HG02571 (cell line): Measurements from ENCODE around the gene LOC101059915.
A peak's percentile ranks its signal among the peaks of the same experiment; 100 is the strongest.

Source experiments
- ATAC-seq: cut with Tn5 transposase; IDR thresholded peaks from one replicate; pipeline ENCODE4 v1.9.1; 2021; ENCODE audit warnings: mild to moderate bottlenecking, moderate library complexity; ENCODE audit not compliant: unreplicated experiment

Gene LOC101059915

DNA sequence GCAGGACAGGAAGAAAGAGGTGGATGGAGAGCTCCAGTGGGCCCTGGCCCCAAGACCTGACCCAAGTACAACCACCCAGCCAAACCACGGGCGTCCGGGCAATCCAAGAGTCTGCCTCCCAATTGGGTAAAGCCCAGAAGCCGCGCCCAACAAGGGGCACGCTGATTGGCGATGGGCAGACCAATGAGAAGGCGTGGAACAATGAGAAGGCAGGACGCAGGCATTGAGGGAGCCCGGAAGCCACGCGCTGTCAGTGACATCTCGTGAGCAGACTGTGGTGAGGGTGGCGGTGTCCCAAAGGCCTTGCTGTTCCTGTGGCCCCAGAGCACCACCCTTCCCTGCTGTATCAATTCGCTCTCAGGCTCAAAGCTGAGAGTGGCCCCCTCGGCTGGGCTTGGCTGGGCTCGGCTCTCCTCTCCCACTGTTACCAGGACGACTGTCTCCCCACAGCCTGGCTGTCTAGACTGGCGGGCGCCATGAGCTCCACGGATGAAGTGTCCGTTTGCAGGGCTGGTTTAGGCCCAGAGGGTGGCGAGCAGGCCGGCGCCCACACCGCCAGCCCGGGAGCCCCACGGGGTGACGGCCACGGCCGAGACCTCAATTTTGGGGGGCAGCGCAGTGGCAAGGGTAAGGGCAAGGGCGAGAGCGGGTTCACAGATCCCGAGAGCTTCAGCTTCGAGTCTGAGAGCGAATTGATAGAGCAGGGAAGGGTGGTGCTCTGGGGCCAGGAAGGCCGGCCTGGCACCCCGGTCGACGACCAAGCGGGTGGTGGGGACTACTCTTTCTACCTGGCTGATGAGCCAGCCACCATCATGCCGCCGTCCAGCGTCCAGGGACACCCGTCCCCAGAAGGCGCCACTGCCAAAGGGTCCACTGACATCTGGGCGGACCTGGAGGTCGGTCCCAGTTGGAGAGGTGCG is at the start of gene LOC101059915:
Gene LOC101059915 (plus strand): TSS at position 219 of the 920 bp plus-strand sequence.
- no peak for ATAC-seq

DNA sequence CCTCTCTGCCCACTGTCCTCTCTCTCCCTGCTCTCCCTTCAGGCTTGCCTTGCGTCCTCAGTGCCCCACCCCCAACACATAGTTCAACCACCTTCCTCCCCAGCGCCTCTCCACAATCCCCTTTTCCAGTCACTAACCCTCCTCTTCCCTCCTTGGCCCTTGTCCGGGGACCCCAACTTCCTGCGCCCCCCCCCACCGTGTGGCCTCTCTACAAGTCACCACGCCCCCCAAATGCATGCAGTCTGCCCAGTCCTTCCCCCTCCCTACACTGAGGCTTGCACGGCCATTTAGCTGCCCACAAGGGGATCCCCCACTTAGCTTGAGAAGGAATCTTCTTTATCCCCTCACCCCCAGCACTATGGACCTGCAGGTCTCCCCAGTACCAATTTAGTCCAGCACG is 49.6 kb upstream of the LOC101059915 start:
- ATAC-seq: no peak

DNA sequence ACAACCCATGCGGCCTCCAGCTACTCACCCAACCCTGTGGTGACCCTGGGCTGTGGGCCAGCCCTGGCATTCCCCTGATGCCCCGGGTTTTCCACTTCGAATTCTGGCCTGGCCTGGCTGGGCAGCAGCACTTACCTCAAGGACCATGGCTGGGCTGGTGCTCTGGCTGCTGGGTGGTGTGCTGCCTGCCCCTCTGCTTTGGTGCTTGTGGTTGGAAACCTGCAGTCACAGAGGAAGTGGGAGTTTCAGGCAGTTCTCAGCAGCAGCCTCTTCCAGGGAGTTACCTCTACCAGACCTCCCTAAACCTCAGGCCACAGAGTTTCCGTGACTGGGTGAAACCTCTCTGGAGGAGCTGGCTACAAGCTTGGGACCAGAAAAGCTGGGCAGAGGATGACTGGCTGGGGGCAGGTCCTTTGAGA is 49.0 kb upstream of the LOC101059915 start, which contains the start of gene CXCR3:
Gene CXCR3 (minus strand): TSS at position 209 of the 419 bp plus-strand sequence. CDS start 62 bp downstream, at position 147.
- peak; percentile 48 for ATAC-seq

DNA sequence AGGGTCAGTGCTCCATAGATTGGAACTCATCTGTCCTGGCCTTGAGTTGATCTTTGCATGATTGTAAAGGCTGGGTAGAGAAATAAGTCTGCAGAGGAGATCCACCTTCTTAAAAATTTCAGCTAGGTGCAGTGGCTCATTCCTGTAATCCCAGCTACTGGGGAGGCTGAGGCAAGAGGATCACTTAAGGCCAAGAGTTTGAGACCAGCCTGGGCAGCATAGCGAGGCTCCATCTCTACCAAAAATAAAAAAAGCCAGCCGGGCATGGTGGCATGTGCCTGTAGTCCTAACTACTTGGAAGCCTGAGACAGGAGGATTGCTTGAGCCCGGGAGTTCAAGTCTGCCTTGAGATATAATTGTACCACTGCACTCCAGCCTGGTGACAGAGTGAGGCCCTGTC is 48.6 kb upstream of the LOC101059915 start:
- no peak for ATAC-seq

DNA sequence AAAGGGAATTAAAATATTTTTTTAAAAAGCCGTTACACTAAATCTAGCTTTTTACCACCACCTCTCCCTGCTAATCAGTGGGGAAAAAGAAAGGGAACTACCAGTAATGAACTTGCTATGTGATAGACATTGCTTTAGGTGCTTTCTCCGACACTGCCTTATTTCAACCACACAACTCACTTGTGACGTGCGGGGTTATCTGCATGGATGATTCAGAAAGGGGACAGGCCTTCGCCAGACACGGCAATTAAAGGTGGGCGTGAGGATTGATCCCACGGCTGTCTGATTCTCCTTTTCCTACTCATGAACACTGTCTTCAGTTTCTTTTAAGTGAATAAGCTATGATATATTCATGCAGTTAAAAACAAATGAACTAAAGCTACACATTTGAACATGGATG is 48.2 kb upstream of the LOC101059915 start:
- ATAC-seq: no peak

DNA sequence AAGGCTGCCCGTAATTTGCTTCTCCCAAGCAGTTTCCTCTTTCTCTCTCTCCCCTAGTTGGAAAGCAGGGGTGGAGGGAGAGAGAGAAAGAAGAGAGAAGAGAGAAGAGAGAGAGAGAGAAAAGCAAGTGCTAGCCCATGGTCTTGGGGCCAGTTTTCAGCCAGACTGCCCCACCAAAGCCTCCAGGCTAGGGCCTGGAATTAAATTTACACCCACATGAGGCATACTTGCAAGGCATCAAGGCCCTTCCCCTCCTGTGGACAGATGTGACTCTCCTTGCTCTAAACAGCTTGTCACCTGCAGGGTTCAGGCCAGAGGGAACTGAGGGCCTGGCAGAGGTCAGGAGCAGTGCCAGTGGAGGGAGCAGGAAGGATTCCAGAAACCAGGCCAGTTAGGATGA is 47.4 kb upstream of the LOC101059915 start:
- no peak for ATAC-seq

- ATAC-seq: no peak
Measured at GRCh38 chrX:71621603-71622002, 45.7 kb upstream of the LOC101059915 start.

GRCh38 chrX:71622032-71622575 is 45.2 kb upstream of the LOC101059915 start:
- ATAC-seq: no peak

DNA sequence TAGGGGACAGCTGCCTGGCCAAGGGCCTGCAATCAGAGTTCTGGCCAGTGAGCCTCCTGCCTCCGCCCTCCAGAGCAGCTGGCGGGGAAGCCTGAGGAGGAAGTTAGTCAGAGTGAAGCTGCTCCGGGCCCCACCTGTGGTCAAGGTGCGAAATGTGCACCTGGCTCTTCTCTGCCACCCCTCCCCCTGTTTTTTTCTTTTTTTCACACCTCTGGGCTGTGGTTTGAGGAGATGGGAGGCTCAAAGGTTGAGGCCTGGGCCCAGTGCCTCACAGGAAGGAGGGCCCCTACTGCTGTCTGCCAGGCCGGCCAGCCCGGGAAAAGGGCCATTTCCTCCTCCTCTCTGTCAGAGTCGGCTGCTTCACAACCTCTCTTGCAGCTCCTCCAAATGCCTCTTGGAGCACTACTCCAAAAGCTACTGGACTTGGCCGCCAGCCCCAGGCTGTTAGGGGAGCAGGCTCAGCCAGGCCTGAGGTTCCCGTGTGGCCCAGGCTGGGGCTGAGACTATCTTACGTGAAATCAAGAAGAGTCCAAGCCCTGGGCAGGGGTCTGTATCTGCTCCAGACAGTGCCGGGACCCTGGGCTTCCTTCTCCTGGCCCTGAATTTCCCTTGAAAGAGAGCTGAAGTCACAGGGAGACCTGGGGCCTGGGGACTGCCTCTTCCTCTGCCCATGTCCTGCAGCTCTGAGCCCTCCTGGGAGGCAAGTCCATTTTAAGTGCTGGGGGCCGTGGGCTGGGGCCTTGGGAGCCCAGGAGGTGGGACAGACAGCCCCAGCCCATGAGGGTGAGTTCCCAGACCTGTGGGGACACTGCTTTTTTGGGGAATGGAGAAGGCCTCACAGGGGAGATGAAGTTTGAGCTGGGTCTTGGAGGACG is 44.5 kb upstream of the LOC101059915 start:
- peak; percentile 44 for ATAC-seq

- no peak for ATAC-seq
Measured at GRCh38 chrX:71623714-71624113, 43.6 kb upstream of the LOC101059915 start.

DNA sequence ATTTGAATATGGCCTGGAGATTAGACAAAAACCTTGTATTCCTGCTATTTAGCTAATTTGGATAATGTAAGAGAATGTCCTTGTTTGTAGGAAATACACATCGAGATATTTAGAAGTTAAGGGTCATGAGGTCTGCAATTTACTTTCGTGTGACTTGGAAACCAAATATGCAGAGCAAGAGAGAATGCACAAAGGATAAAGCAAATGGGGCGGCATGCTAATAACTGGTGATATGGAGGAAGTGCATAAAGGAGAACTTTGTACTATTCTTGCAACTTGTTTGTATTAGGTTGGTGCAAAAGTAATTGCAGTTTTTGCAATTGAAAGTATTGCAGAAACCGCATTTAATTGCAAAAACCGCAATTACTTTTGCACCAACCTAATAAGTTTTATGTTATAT is 41.9 kb upstream of the LOC101059915 start:
- no peak for ATAC-seq

GRCh38 chrX:71626576-71626975 is 40.8 kb upstream of the LOC101059915 start:
- ATAC-seq: no peak

DNA sequence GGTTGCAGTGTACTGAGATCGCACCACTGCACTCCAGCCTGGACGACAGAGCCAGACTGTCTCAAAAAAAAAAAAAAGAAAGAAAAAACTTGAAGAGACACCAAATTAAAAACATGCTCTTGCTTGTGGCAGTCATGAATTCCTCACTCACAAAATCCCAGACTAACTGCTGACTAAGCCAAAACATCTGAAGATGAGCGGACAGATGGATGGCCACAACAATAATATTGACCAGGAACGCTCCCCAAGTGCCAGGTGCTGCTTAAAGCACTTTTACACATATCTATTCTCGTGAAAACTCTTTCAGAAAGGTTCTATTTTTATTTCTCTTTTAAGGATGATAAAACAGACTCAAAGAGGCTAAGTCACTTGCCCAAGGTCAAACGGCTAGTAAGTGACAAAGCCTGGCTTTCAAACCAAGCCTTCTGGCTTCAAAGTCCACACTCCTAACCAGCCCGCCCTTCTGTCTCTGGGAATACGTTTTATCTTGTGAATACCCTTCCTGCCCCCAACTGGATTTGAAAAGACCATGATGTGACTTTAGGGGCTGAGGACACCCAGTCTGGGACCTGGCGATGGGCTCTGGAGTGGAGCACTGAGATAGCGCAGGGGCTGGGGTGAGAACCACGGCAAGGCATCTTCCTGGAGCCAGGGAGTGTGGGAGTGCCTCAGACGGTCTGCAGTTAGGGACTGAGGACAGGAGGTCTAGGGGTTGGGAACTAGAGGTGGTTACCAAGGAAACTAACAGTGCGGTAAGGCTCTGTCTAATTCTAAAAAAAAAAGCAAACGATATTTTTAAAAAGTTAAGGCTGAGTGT is 39.5 kb upstream of the LOC101059915 start:
- ATAC-seq: no peak

DNA sequence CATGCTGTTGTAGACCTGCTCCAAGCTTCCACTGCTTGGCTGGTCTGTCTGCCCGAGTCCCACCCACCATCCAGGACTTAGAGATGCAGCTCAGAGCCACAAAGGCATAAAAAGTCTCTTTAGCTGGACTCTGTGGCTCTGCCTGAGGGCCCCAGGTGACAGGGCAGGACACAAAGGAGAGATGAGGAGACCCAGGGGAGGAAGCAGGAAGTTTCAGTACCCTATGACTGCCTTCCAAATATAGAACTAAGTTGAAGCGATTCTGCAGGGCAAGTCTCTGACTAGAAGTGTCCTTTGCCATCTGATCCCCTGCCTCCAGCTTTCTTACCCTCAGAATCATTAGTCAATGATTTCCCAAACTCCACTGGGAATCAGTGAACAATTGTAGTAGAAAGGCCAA is 37.9 kb upstream of the LOC101059915 start:
- peak; percentile 60 for ATAC-seq

DNA sequence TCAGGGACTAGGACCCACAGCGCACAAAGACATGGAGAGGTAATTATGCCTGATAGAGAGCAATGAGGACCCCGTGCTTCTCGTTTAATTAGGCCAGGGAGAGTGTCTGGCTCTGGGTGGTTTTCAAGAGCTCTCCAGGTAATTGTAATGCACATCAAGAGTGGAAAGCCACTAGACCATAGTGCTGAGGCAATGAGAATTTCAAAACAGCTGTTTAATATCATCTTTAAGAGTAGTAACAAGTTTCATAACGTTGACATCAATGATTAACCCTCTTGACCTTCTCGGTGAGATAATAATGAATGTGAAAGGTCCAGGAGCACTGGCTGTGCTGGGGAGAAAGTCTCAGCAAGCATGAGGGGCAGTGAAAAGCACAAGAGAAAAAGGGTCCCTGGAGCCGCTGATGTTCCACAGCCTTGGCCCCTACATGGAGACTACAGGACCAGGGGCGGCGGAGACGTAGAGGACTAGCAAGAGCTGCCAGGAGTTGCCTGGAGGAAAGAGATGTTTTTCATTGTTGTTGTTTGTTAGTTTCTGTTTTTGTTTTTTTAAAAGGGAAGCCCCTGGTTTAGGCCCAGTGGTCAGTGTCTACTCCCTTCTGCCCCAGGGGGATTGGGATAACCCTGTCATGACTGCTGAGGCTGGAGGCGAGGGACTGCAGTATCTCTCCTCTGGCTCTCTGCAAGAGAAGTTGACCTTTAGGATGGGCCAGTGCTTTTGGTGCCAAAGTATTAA is 34.3 kb upstream of the LOC101059915 start:
- ATAC-seq: no peak

DNA sequence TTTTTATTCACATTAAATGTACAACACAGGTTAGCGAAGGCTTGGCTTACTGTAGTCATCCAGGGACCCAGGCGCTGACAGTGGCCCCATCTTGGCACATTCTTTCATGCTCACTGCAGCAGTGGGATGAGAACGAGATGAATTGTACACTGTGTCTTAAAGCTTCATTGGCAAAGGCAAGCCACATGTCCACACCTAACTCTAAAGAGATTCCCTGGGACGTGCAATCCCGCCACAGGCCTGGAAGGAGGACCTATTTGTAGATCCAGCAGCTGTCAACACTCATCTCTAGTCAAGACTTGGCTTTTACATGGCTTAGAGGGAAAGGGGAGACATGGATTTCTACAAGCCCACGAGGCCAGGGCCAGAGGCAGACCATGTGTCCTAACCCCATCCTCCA is 33.0 kb upstream of the LOC101059915 start:
- no peak for ATAC-seq

DNA sequence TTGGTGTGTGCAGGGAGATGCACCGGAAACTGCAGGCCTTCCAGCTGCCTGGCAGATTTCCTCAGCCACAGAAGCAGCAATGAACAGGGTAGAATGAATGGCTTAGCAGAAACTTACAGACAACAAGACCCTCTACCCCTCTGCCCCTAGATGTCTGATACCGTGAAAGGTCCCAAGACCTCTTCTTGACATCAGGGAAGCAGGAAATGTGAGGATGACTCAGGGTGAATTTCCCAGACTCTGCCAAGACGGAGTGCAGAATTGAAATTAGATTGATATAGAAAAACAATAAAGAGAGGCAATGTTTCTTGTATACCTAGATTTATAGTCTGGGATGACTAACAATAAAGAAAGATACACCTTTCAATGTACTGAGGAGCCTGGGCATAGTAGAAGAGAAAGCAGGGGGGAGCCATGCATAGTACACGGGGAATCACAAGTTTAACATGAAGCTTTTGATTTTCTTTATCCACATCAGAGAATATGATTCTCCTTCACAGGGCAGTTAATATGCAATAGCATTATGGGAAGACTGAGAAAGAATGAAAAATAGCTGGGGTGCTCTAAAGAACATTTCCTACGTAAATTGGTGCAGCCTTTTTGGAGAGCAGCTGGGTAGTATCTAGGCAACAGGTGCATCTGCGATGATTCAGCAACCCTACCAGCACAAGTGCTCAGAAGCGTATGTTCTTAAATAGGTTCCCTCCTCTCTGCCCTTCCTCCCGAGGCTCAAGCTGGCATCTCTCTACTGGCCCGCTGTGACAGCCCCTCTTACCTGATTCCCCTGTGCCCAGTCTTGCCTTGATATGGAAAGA is 30.7 kb upstream of the LOC101059915 start:
- ATAC-seq: peak; percentile 40

GRCh38 chrX:71637253-71637618 is 30.1 kb upstream of the LOC101059915 start:
- peak; percentile 26 for ATAC-seq

- ATAC-seq: no peak
Measured at GRCh38 chrX:71637848-71638247, 29.5 kb upstream of the LOC101059915 start.
